HG03378 (cell line): ENCODE measurements around the gene NTRK3.

Source experiments
- ATAC-seq: cut with Tn5 transposase; IDR thresholded peaks from one replicate; pipeline ENCODE4 v1.9.1; 2021; ENCODE audit warnings: mild to moderate bottlenecking, moderate library complexity; ENCODE audit not compliant: unreplicated experiment

Gene NTRK3

GRCh38 chr15:88187195-88187594 is 69.3 kb downstream of the NTRK3 start:
- no peak for ATAC-seq

- no peak for ATAC-seq
Measured at GRCh38 chr15:88185584-88185983, 71.0 kb downstream of the NTRK3 start.

- ATAC-seq = no peak
Measured at GRCh38 chr15:88181613-88182012, 74.9 kb downstream of the NTRK3 start.

GRCh38 chr15:88179562-88179961 is 77.0 kb downstream of the NTRK3 start:
- peak; percentile 96 for ATAC-seq

- peak; percentile 63 for ATAC-seq
Measured at GRCh38 chr15:88178631-88179030, 77.9 kb downstream of the NTRK3 start.

- no peak for ATAC-seq
Measured at GRCh38 chr15:88177451-88177850, 79.1 kb downstream of the NTRK3 start.

- ATAC-seq = no peak
Measured at GRCh38 chr15:88174571-88174970, 82.0 kb downstream of the NTRK3 start.

GRCh38 chr15:88166082-88166993 is 90.2 kb downstream of the NTRK3 start:
- no peak for ATAC-seq

- no peak for ATAC-seq
Measured at GRCh38 chr15:88161636-88162035, 94.9 kb downstream of the NTRK3 start.

- ATAC-seq = no peak
Measured at GRCh38 chr15:88155310-88155709, 101.2 kb downstream of the NTRK3 start.

- ATAC-seq = no peak
Measured at GRCh38 chr15:88152672-88153071, 103.9 kb downstream of the NTRK3 start.

GRCh38 chr15:88147760-88148159 is 108.8 kb downstream of the NTRK3 start:
- ATAC-seq = no peak

- ATAC-seq = no peak
Measured at GRCh38 chr15:88144921-88145653, 111.5 kb downstream of the NTRK3 start.

- no peak for ATAC-seq
Measured at GRCh38 chr15:88142121-88142520, 114.4 kb downstream of the NTRK3 start.

GRCh38 chr15:88141269-88141889 is 115.2 kb downstream of the NTRK3 start:
- ATAC-seq = no peak

GRCh38 chr15:88140398-88140797 is 116.1 kb downstream of the NTRK3 start:
- no peak for ATAC-seq

GRCh38 chr15:88139936-88140335 is 116.6 kb downstream of the NTRK3 start:
- no peak for ATAC-seq

GRCh38 chr15:88133795-88134194 is 122.7 kb downstream of the NTRK3 start:
- no peak for ATAC-seq

GRCh38 chr15:88132499-88132898 is 124.0 kb downstream of the NTRK3 start:
- ATAC-seq = no peak

GRCh38 chr15:88131937-88132336 is 124.6 kb downstream of the NTRK3 start:
- no peak for ATAC-seq

GRCh38 chr15:88127432-88127790 is 129.1 kb downstream of the NTRK3 start:
- ATAC-seq = no peak
